WERI-Rb-1 (cell line): ENCODE results near the gene SFXN1.
"Not testable (repeated sequence)": the region's sequence is repeated elsewhere in the genome, so short reads cannot be mapped to it uniquely, and the experiment has no call there.

ENCODE experiments used
- DNase-seq: peaks from one replicate; pipeline ENCODE4 v3.0.0-alpha.2; 2020
- H3K27ac ChIP-seq: fragments of 250-450 bp; sonication (Bioruptor Pico); 2 replicates; pipeline ENCODE4 v1.5.1; 2020; ENCODE audit warnings: mild to moderate bottlenecking, moderate library complexity
- H3K27me3 ChIP-seq: fragments of 250-450 bp; sonication (Bioruptor Pico); 2 replicates; pipeline ENCODE4 v1.5.1; 2021; ENCODE audit warnings: mild to moderate bottlenecking, low read depth, moderate library complexity; ENCODE audit not compliant: insufficient read depth, severe bottlenecking
- H3K36me3 ChIP-seq: fragments of 250-450 bp; sonication (Bioruptor Pico); 2 replicates; pipeline ENCODE4 v1.5.1; 2020; ENCODE audit warnings: mild to moderate bottlenecking, moderate library complexity
- H3K4me3 ChIP-seq: 2 replicates; pipeline ENCODE4 v1.5.1; 2011; ENCODE audit warnings: low read depth, mild to moderate bottlenecking, control low read depth, low read length
- H3K9me3 ChIP-seq: fragments of 250-450 bp; sonication (Bioruptor Pico); 2 replicates; pipeline ENCODE4 v1.5.1; 2021; ENCODE audit warnings: mild to moderate bottlenecking, moderate library complexity; ENCODE audit not compliant: severe bottlenecking
- TF ChIP-seq, protein P1 (sequence below): IDR thresholded peaks from 2 replicates; pipeline ENCODE4 v1.5.1; 2011; ENCODE audit warnings: low read depth, mild to moderate bottlenecking, control low read depth, inconsistent platforms, low read length

The SFXN1 gene

GRCh38 chr5:175444060-175444904 lies 34.1 kb upstream of the SFXN1 start, which contains the start of gene DRD1:
DRD1 (minus strand) TSS chr5:175444182; CDS start chr5:175443099, 1,083 bp downstream.
- Histone ChIP-seq H3K36me3 (no peaks in the 10 kb centered on the region), H3K4me3 (no peak within 1 kb of the TSS), H3K27me3 (peaks cover 97% of the 10 kb centered on the region), H3K9me3 (no peaks in the 10 kb centered on the region), H3K27ac (no peak within 1 kb of the TSS)
- peak; percentile 33 for DNase-seq
- TF ChIP-seq, protein P1, sequence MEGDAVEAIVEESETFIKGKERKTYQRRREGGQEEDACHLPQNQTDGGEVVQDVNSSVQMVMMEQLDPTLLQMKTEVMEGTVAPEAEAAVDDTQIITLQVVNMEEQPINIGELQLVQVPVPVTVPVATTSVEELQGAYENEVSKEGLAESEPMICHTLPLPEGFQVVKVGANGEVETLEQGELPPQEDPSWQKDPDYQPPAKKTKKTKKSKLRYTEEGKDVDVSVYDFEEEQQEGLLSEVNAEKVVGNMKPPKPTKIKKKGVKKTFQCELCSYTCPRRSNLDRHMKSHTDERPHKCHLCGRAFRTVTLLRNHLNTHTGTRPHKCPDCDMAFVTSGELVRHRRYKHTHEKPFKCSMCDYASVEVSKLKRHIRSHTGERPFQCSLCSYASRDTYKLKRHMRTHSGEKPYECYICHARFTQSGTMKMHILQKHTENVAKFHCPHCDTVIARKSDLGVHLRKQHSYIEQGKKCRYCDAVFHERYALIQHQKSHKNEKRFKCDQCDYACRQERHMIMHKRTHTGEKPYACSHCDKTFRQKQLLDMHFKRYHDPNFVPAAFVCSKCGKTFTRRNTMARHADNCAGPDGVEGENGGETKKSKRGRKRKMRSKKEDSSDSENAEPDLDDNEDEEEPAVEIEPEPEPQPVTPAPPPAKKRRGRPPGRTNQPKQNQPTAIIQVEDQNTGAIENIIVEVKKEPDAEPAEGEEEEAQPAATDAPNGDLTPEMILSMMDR: peak; percentile 83

DNA sequence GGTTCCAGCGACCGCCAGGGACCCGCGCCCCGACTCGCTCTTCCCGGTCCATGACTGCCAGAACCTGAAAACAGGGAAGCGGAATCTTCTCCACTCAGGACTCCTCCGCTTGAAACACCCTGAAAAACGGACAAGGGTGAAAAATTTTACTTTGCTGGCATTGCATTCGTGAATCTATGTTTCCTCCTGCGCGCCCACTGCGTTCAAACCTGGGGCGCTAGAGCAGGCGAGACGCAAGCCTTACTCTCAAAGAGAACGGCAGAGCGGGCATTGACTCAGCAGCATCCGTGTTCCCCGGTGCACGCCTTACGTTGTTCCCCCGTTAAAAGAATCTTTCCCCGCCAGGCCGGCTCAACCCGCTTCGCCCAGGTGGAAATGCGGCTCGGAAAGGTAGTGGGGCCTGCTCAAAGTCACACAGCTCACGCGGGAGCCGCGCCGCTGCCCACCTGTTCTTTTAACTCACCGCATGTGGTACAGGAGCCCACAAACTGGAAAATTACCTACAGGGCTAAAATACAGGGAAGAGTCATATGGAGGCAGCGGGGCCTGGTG lies 33.4 kb upstream of the SFXN1 start:
- Histone ChIP-seq H3K9me3 (no peaks in the 10 kb centered on the region), H3K27me3 (peaks cover 97% of the 10 kb centered on the region), H3K27ac (no peak overlapping the region), H3K4me3 (no peak overlapping the region), H3K36me3 (no peaks in the 10 kb centered on the region)
- DNase-seq: no peak
- TF ChIP-seq, protein P1: no peak

- peaks cover 97% of the 10 kb centered on the region for H3K27me3 ChIP-seq
- H3K9me3 ChIP-seq, DNase-seq: not testable (repeated sequence)
These were observed 32.0 kb upstream of the SFXN1 start for GRCh38 chr5:175446378-175446777.

DNA sequence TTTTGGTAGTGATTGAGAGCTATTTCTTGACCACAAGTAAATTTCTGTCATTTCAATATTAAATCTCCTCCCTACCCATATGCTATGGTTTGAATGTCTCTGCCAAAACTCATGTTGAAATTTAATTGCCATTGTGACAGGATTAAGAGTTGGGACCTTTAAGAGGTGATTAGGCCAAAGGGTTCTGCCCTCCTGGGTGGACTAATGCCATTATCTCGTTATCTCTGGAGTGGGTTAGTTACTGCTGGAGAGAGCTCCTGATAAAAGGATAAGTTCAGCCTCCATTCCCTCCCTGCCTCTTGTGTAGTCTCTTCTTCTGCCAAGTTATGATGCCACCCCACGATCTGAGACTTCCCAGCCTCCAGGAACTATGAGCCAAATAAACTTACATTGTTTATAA lies 30.8 kb upstream of the SFXN1 start:
- no peak overlapping the region for H3K4me3 ChIP-seq
- DNase-seq: no peak
- no peaks in the 10 kb centered on the region for H3K36me3 ChIP-seq
- H3K27me3 ChIP-seq: peaks cover 97% of the 10 kb centered on the region
- TF ChIP-seq, protein P1: no peak
- no peak overlapping the region for H3K27ac ChIP-seq
- no peaks in the 10 kb centered on the region for H3K9me3 ChIP-seq

More at GRCh38 chr5:175446378-175446777, 32.0 kb upstream of the SFXN1 start:
- H3K4me3 ChIP-seq, H3K36me3 ChIP-seq, H3K27ac ChIP-seq: not testable (repeated sequence)

- no peak for DNase-seq
- TF ChIP-seq, protein P1: no peak
- Histone ChIP-seq H3K4me3 (no peak overlapping the region), H3K36me3 (no peaks in the 10 kb centered on the region), H3K27ac (no peak overlapping the region), H3K27me3 (peaks cover 96% of the 10 kb centered on the region), H3K9me3 (no peaks in the 10 kb centered on the region)
These were observed 30.1 kb upstream of the SFXN1 start for GRCh38 chr5:175448276-175448675.

DNA sequence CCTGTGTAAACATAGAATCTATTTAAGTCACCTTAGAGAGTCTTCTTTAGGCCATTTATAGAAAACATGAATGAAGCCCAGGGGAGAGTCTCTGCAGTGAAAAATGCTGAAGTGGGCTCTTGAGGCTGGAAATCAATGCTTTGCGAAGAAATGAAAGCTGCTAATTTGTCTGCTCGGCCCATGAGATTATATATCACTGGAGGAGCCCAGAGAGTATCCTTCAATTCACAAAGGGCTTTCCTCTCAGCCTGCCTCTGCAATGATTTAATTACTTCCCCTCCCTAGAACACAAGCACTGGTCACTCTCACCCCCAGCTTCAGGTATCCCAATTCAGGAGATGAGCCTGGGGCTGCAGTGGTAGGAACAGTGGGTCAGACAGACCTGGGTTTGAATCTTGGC lies 26.2 kb upstream of the SFXN1 start:
- Histone ChIP-seq H3K27me3 (peaks cover 95% of the 10 kb centered on the region), H3K27ac (no peak overlapping the region), H3K4me3 (no peak overlapping the region), H3K9me3 (no peaks in the 10 kb centered on the region), H3K36me3 (no peaks in the 10 kb centered on the region)
- no peak for DNase-seq
- TF ChIP-seq, protein P1: no peak

GRCh38 chr5:175454338-175454737 lies 24.0 kb upstream of the SFXN1 start:
- H3K27me3 ChIP-seq: peaks cover 96% of the 10 kb centered on the region

More at GRCh38 chr5:175454338-175454737, 24.0 kb upstream of the SFXN1 start:
- not testable (repeated sequence) for H3K4me3 ChIP-seq, H3K36me3 ChIP-seq, H3K27ac ChIP-seq, DNase-seq, H3K9me3 ChIP-seq
